WI38 (cell line): Measurements from ENCODE around the gene ELOVL3.
A peak's percentile ranks its signal among the peaks of the same experiment; 100 is the strongest.

Experiments used
- H3K4me3 ChIP-seq: 2 replicates; pipeline ENCODE4 v1.5.1; 2011; ENCODE audit warnings: low read depth, mild to moderate bottlenecking, control low read depth, low read length
- CTCF ChIP-seq: IDR thresholded peaks from 2 replicates; pipeline ENCODE4 v1.5.1; 2012; ENCODE audit warnings: low read depth, mild to moderate bottlenecking, control low read depth, low read length

The ELOVL3 gene

GRCh38 chr10:102236006-102236405, 9.9 kb downstream of the ELOVL3 start:
- no peak for TF ChIP-seq CTCF
- no peak overlapping the region for H3K4me3 ChIP-seq

GRCh38 chr10:102237711-102238252, 11.7 kb downstream of the ELOVL3 start:
- TF ChIP-seq CTCF, result no peak
- H3K4me3 ChIP-seq, result no peak overlapping the region

- peak overlapping the region; percentile 68 for H3K4me3 ChIP-seq
- no peak for TF ChIP-seq CTCF
Observed at GRCh38 chr10:102240467-102241031, 14.4 kb downstream of the ELOVL3 start.

- H3K4me3 ChIP-seq, result peak overlapping the region; percentile 68
Observed at GRCh38 chr10:102241032-102241443, 14.9 kb downstream of the ELOVL3 start.

GRCh38 chr10:102241444-102242117, 15.5 kb downstream of the ELOVL3 start, which contains the start of gene PITX3:
PITX3 (minus strand) TSS chr10:102241512; CDS start chr10:102232080, 9,432 bp downstream.
- no peak for TF ChIP-seq CTCF
- peak within 1 kb of the TSS; percentile 68 for H3K4me3 ChIP-seq

More at GRCh38 chr10:102241032-102241443, 14.9 kb downstream of the ELOVL3 start:
- no peak for TF ChIP-seq CTCF

- TF ChIP-seq CTCF, result no peak
- peak overlapping the region; percentile 68 for H3K4me3 ChIP-seq
Observed at GRCh38 chr10:102242118-102242485, 16.0 kb downstream of the ELOVL3 start.

GRCh38 chr10:102243309-102243708, 17.2 kb downstream of the ELOVL3 start:
- no peak for TF ChIP-seq CTCF
- H3K4me3 ChIP-seq, result no peak overlapping the region
